GM19099 (cell line): ENCODE data around the gene RLBP1.

Experiments used
- POLR2A ChIP-seq: IDR thresholded peaks from 3 replicates; pipeline ENCODE4 v1.6.1; 2011; ENCODE audit warnings: low read depth; ENCODE audit not compliant: insufficient read length; ENCODE audit errors: extremely low read depth

The RLBP1 gene

GRCh38 chr15:89221543-89221942 is at the start of gene RLBP1:
TSS of gene RLBP1 (minus strand) at chr15:89221579. CDS start at chr15:89218975, 2,604 bp downstream.
- TF ChIP-seq POLR2A, result no peak

- TF ChIP-seq POLR2A, result no peak
These were observed 27.2 kb upstream of the RLBP1 start for GRCh38 chr15:89248584-89248983.

- TF ChIP-seq POLR2A, result no peak
These were observed 26.1 kb upstream of the RLBP1 start for GRCh38 chr15:89247446-89247845.

- no peak for TF ChIP-seq POLR2A
These were observed 23.2 kb upstream of the RLBP1 start for GRCh38 chr15:89244574-89244903.

- peak; percentile 82 for TF ChIP-seq POLR2A
These were observed 22.6 kb upstream of the RLBP1 start, which contains the start of gene FANCI for GRCh38 chr15:89243691-89244573. TSS of gene FANCI (plus strand) at chr15:89243979. CDS start at chr15:89247648, 3,669 bp downstream.

- TF ChIP-seq POLR2A, result no peak
These were observed 21.8 kb upstream of the RLBP1 start for GRCh38 chr15:89243046-89243690.

GRCh38 chr15:89231832-89232231 is 10.5 kb upstream of the RLBP1 start:
- TF ChIP-seq POLR2A, result no peak

- no peak for TF ChIP-seq POLR2A
These were observed 8.9 kb upstream of the RLBP1 start for GRCh38 chr15:89230277-89230676.

GRCh38 chr15:89227425-89227824 is 6.0 kb upstream of the RLBP1 start:
- TF ChIP-seq POLR2A, result no peak

- TF ChIP-seq POLR2A, result no peak
These were observed 5.2 kb upstream of the RLBP1 start for GRCh38 chr15:89226359-89227221.

- no peak for TF ChIP-seq POLR2A
These were observed 4.2 kb upstream of the RLBP1 start for GRCh38 chr15:89225588-89225987.

GRCh38 chr15:89218531-89218930 is 2.8 kb downstream of the RLBP1 start:
- no peak for TF ChIP-seq POLR2A

- no peak for TF ChIP-seq POLR2A
These were observed 3.5 kb downstream of the RLBP1 start for GRCh38 chr15:89217686-89218376.

- no peak for TF ChIP-seq POLR2A
These were observed 4.3 kb downstream of the RLBP1 start for GRCh38 chr15:89217031-89217430.

- TF ChIP-seq POLR2A, result no peak
These were observed 5.8 kb downstream of the RLBP1 start for GRCh38 chr15:89215627-89216026.
